ENCODE measurements around the gene HELZ. TPM values are rescaled to one million over a fixed set of nuclear protein-coding genes. Genes with fewer than 3 reads are reported as not detected.

The HELZ gene
- total and polyA plus RNA-seq, 10 donors: 2.5 to 154 (median 88.7) TPM

- peaks cover 0 to 14% (median 2%) of the 10 kb centered on the region in 6 donors for H3K4me1 ChIP-seq
- intact Hi-C loops (cut with DNase I; ENCODE audit: low total_unique reads): no loop called here
- no peaks in the 10 kb centered on the region for H3K9me3 ChIP-seq
- TF ChIP-seq POLR2A (IDR thresholded peaks at IDR 0.05) (no peak), POLR2AphosphoS5 (IDR thresholded peaks at IDR 0.05) (no peak), CTCF (IDR thresholded peaks at IDR 0.05 in 8 of 11, conservative IDR thresholded peaks at IDR 0.05 in 3 of 11) (no peak)
- no peak overlapping the region for H3K4me3 ChIP-seq
- H3K27ac ChIP-seq: no peak overlapping the region
- no peak for DNase-seq
- WGBS, 5 donors: 90 to 96% (median 94%) methylated on average over 4 of the region's 4 CpGs
- no peaks in the 10 kb centered on the region for H3K36me3 ChIP-seq
- H3K27me3 ChIP-seq (replicated peaks in 1 of 7): no peaks in the 10 kb centered on the region
Measured at GRCh38 chr17:67265436-67266019, 20.5 kb upstream of the HELZ start.

DNA sequence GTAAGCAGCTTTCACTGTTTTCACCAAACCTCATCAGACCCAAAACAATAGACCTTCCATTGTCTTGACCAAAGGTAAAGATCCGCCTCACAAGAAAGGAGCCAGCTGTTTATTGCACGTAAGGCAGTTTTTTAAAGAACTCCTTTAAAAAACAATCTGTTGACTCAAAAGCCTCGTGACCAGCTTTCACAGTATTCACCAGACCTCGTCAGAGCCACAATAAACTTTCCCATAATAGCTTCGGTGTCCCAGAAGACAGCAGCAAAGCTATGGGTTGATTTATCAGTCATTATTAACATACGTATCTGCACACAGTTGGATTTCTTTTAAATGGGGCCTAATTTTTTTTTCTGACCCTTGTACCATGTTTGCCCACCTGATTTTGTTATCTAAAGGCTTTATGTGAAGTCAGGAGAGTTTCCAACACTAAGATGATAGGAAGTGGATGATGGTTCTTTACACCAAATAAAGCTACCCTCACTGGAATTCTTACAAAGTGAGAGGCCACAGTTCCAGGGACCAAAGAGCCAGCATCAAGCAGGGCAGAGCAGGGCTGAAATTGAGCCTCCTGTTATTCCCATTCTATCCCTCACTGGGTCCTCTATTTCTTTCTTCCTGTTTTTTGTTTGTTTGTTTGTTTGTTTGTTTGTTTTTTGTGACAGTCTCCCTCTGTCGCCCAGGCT lies 17.6 kb upstream of the HELZ start:
- Histone ChIP-seq H3K36me3 (no peaks in the 10 kb centered on the region), H3K4me1 (peaks cover 9 to 41% (median 29%) of the 10 kb centered on the region in 6 donors), H3K27me3 (replicated peaks in 1 of 7) (no peaks in the 10 kb centered on the region), H3K4me3 (no peak overlapping the region), H3K9me3 (no peaks in the 10 kb centered on the region), H3K27ac (no peak overlapping the region)
- no peak for DNase-seq
- intact Hi-C loops (cut with DNase I; ENCODE audit: low total_unique reads): no loop called here
- 84 to 92% (median 87%) methylated on average over 7 of the region's 7 CpGs for WGBS, 5 donors
- no peak for TF ChIP-seq POLR2A (IDR thresholded peaks at IDR 0.05)
- no peak for TF ChIP-seq POLR2AphosphoS5 (IDR thresholded peaks at IDR 0.05)
- TF ChIP-seq CTCF (IDR thresholded peaks at IDR 0.05 in 8 of 11, conservative IDR thresholded peaks at IDR 0.05 in 3 of 11): no peak

DNA sequence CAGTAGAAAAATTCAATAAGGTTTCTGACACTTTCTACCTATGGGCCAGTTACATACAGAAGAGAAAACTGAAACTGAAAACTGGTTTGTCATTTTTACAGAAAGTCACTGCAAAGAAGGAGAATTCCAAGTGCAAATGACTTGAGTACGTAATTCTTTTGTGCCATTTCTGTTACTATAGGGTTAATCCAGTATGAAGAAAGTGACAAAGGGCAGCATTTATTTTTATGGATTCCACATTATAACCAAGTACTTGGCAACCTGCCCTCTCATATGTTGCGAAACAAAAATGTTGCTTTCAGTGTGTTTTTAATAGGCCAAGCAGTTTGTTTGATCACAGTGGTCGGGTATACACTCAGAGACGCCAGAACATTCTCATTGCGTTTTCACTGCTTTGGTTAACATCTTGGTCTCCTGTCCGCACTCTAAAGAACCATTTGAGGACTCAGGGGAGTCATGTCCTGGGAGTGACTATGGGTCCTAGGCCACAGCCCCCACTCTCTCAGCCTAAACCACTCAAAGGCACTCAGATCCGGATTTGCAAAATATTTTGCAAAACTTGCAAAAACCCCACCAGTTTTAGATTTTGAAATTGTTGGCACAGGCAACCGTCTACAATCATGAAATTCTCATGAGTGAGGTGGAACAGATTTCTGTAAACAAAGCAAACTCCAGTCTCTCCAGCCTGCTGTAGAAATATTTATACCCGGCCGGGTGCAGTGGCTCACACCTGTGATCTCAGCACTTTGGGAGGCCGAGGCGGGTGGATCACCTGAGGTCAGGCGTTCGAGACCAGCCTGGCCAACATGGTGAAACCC lies 15.4 kb upstream of the HELZ start:
- Histone ChIP-seq H3K9me3 (peaks cover 0 to 8% (median 0%) of the 10 kb centered on the region in 8 donors), H3K36me3 (no peaks in the 10 kb centered on the region), H3K4me1 (peaks cover 12 to 56% (median 36%) of the 10 kb centered on the region in 6 donors), H3K4me3 (peak overlapping the region in 1 of 8 donors; percentile 3), H3K27me3 (replicated peaks in 1 of 7) (no peaks in the 10 kb centered on the region), H3K27ac (peak overlapping the region in 7 of 8 donors; percentile 32 to 83 (median 77))
- TF ChIP-seq CTCF (IDR thresholded peaks at IDR 0.05 in 8 of 11, conservative IDR thresholded peaks at IDR 0.05 in 3 of 11) (no peak), POLR2A (IDR thresholded peaks at IDR 0.05) (no peak), POLR2AphosphoS5 (IDR thresholded peaks at IDR 0.05) (peak in 1 of 3 donors; percentile 44)
- intact Hi-C loops (cut with DNase I; ENCODE audit: low total_unique reads): no loop called here
- no peak for DNase-seq
- WGBS, 5 donors: 42 to 69% (median 53%) methylated on average over 14 of the region's 14 CpGs
